Mesothelial cell of epicardium (in vitro differentiated cells): ENCODE results near the gene ARL10. TPM values are rescaled to one million over a fixed set of nuclear protein-coding genes. Genes with fewer than 3 reads are reported as not detected.

ENCODE experiments used
- DNase-seq, 2 experiments: peaks; one replicate each; pipeline ENCODE4 v3.0.0; 2021; ENCODE audit warnings: low spot score in 2 of 2; ENCODE audit not compliant: unreplicated experiment in 2 of 2
- H3K27ac Mint-ChIP-seq: 2 replicates; pipeline ENCODE4 v1.8.0; 2021; ENCODE audit warnings: mixed read lengths
- H3K27me3 Mint-ChIP-seq: 2 replicates; pipeline ENCODE4 v1.8.0; 2021; ENCODE audit warnings: low read depth, mixed read lengths
- H3K36me3 Mint-ChIP-seq: 2 replicates; pipeline ENCODE4 v1.8.0; 2021; ENCODE audit warnings: mixed read lengths
- H3K4me1 Mint-ChIP-seq: 2 replicates; pipeline ENCODE4 v1.8.0; 2021; ENCODE audit warnings: mixed read lengths
- H3K4me3 Mint-ChIP-seq: 2 replicates; pipeline ENCODE4 v1.8.0; 2021; ENCODE audit warnings: mild to moderate bottlenecking, moderate library complexity, mixed read lengths
- H3K9me3 Mint-ChIP-seq: 2 replicates; pipeline ENCODE4 v1.8.0; 2021; ENCODE audit warnings: mixed read lengths
- total RNA-seq: library from RNA; stranded (reverse); gene quantifications from 3 replicates; pipeline ENCODE4 v1.2.1, GENCODE V29; 2021
- TF ChIP-seq, protein P1 (sequence below): fragments of 200-600 bp; sonication (generic); IDR thresholded peaks from one replicate; pipeline ENCODE4 v1.5.0; 2021; ENCODE audit warnings: antibody characterized with exemption; ENCODE audit not compliant: unreplicated experiment

ARL10 gene
- total RNA-seq, 1 donor from 2014 or later: 46.0 TPM

DNA sequence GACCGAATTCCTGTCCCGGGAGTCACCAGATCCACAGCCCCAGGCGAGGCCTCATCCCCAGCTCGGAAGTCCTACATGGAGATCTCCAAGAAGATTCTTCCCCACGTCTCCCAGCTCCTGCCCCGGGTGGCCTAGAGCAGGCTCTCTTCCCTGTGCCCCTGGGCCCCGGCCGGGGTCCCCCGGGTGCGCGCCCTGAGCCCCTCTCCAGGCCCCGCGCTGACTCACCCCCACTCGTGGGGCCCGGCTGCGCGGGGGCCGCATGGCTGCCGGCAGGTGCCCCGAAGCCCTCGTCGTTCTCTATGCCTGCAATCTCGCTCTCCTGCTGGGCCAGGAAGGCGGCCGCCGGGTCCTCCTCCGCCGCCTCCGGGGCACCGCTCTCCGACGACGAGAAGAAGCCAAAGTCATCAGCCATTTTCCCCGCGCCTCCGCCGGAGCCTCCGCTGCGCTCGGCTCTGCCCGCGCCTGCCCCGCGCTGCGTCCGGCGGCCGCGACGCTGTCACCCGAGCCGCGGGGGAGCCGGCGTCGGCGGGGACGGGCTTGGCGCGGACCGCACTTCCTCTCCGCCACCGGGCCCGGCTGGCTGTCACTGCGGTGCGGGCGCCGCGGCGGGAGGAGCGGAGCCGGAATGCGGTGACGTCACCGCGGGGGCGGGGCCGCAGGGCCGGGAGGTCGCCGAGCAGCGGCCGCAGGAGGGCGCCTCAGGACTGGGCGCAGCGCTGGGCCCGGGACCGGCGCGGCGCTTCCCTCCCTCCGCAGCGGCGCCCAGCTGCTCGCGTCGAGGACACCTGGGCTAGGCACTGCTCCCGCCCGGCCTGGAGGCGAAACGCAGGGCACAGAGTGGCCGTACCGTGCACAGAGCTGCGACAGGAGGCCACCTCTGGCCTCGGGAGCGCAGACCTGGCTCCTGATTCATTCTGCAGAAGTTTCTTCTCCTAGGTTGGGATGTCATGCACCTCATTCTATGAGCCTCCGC, 51.0 kb downstream of the ARL10 start, which contains the start of gene CLTB:
Gene CLTB (minus strand): TSS at position 588 of the 973 bp plus-strand sequence. CDS start 176 bp downstream, at position 412.
- Mint-ChIP-seq H3K36me3 (no peaks in the 10 kb centered on the region), H3K27ac (peak within 1 kb of the TSS; percentile 86), H3K9me3 (peaks cover 11% of the 10 kb centered on the region), H3K27me3 (no peaks in the 10 kb centered on the region), H3K4me1 (peaks cover 25% of the 10 kb centered on the region), H3K4me3 (peak within 1 kb of the TSS; percentile 69)
- DNase-seq: peak; percentile 85 to 93
- TF ChIP-seq, protein P1, sequence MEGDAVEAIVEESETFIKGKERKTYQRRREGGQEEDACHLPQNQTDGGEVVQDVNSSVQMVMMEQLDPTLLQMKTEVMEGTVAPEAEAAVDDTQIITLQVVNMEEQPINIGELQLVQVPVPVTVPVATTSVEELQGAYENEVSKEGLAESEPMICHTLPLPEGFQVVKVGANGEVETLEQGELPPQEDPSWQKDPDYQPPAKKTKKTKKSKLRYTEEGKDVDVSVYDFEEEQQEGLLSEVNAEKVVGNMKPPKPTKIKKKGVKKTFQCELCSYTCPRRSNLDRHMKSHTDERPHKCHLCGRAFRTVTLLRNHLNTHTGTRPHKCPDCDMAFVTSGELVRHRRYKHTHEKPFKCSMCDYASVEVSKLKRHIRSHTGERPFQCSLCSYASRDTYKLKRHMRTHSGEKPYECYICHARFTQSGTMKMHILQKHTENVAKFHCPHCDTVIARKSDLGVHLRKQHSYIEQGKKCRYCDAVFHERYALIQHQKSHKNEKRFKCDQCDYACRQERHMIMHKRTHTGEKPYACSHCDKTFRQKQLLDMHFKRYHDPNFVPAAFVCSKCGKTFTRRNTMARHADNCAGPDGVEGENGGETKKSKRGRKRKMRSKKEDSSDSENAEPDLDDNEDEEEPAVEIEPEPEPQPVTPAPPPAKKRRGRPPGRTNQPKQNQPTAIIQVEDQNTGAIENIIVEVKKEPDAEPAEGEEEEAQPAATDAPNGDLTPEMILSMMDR: peak; percentile 47

DNA sequence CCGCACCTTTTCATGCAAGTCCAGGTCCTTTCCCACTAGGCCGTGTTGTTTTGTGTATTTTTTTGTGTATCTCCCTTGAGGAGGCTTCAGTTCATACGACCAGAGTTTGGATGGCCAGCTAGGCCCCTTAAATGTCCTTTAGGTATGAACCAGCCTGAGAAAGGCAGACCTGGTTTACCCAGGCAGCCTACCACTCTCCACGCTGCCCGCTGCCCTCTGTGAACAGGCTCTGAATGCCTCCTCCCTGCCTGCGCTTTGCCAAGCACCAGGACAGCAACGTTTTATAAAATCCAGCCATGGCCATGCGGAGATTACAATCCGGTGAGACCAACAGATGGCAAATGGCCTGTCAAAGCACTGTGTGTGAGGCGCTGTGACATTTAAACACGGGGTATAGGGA, 51.7 kb downstream of the ARL10 start:
- no peaks in the 10 kb centered on the region for H3K36me3 Mint-ChIP-seq
- H3K4me3 Mint-ChIP-seq: peak overlapping the region; percentile 60
- H3K9me3 Mint-ChIP-seq: peaks cover 16% of the 10 kb centered on the region
- DNase-seq: no peak
- TF ChIP-seq, protein P1: no peak
- H3K27me3 Mint-ChIP-seq: no peaks in the 10 kb centered on the region
- H3K4me1 Mint-ChIP-seq: peaks cover 25% of the 10 kb centered on the region
- peak overlapping the region; percentile 47 for H3K27ac Mint-ChIP-seq

DNA sequence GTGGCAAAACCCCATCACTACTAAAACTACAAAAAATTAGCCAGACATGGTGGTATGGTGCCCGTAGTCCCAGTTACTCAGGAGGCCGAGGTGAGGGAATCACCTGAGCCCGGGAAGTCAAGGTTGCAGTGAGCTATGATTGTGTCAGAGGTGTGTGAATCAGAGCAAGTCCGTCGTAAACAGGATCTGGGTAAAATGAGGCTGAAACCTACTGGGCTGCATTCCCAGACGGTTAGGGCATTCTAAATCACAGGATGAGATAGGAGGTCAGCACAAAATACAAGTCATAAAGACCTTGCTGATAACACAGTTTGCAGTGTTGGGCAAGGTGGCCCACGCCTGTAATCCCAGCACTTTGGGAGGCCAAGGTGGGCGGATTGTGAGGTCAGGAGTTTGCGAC, 53.0 kb downstream of the ARL10 start:
- Mint-ChIP-seq H3K36me3 (no peaks in the 10 kb centered on the region), H3K4me3 (no peak overlapping the region), H3K4me1 (peaks cover 23% of the 10 kb centered on the region), H3K27ac (no peak overlapping the region), H3K27me3 (no peaks in the 10 kb centered on the region), H3K9me3 (peaks cover 16% of the 10 kb centered on the region)
- DNase-seq: no peak
- TF ChIP-seq, protein P1: no peak

DNA sequence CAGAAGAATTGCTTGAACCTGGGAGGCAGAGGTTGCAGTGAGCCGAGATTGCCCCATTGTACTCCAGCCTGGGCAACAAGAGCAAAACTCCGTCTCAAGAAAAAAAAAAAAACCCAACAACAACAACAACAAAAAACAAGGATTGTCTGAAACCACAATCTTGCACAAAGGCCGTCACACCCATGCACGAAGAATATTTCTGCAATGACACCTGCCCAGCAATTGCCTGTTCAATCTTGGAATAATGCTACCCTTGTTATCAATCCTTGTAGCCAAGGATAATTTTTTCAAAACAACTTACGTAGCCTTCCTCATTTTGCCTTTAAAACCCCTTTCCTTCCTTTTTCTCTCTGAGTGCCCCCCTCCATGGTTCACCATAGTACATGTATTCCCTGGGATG, 54.8 kb downstream of the ARL10 start:
- peaks cover 16% of the 10 kb centered on the region for H3K9me3 Mint-ChIP-seq
- H3K36me3 Mint-ChIP-seq: no peaks in the 10 kb centered on the region
- no peak overlapping the region for H3K27ac Mint-ChIP-seq
- peaks cover 17% of the 10 kb centered on the region for H3K4me1 Mint-ChIP-seq
- H3K27me3 Mint-ChIP-seq: no peaks in the 10 kb centered on the region
- no peak overlapping the region for H3K4me3 Mint-ChIP-seq
- DNase-seq: no peak
- TF ChIP-seq, protein P1: no peak

DNA sequence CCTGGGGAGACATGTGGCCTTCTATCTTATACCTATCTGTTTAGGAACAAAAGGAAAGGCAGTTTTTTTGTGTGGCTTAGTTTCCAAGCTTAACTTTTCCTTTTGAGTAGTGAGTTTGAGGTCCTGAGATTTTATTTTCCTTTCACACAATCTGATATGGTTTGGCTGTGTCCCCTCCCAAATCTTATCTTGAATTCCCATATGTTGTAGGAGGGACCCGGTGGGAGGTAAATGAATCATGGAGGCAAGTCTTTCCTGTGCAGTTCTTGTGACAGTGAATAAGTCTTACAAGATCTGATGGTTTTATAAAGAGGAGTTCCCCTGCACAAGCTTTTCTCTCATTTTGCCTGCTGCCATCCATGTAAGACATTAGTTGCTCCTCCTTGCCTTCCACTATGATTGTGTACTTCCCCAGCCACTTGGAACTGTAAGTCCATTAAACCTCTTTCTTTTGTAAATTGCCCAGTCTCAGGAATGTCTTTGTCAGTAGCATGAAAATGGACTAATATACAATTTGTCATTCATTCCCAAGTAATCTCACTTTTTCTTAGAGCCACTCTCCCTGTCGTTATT, 55.8 kb downstream of the ARL10 start:
- Mint-ChIP-seq H3K4me1 (peaks cover 12% of the 10 kb centered on the region), H3K27ac (no peak overlapping the region), H3K36me3 (no peaks in the 10 kb centered on the region), H3K27me3 (no peaks in the 10 kb centered on the region), H3K9me3 (peaks cover 22% of the 10 kb centered on the region), H3K4me3 (no peak overlapping the region)
- no peak for DNase-seq
- TF ChIP-seq, protein P1: no peak
